ENCODE data around the gene CADPS.

CADPS gene

DNA sequence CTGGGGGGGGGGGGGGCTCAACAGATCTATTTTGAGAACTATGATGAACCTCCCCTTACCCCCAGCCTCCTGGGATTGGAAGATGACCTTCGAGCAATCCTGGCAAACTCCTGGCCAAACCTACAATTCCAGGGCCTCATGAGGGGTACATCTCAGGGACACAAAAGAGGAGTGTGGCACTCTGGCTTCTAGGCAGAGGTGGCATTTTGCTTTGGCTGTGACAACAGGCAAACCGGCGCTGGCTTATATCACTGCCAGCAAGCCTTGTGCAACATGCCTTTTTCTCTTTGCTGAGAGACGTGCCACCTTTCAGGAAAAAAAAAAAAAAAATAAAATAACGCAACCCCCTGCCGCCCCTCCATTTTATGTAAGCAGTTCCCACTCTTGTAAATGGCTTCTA, 470.1 kb downstream of the CADPS start:
- no peak for DNase-seq

DNA sequence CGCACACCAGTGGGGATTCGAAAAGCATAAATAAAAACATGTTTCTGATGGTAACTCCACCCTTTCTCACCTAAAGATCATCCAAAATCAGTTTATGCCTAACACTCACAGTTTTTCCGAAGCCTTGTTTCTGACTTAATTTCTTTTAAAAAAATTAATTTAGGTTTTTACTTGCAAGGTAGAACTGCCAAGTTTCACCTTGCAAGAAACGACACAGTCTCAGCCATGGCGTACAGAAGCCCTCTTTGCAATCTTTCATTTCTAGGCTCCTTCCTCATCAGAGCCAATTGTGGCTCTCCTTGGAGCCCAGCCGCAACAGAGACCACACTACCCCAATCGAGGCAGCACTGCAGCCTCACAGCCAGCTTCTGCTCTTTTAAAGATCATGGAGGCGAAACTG, 470.9 kb downstream of the CADPS start:
- DNase-seq, result no peak

GRCh38 chr3:62403765-62404164, 471.5 kb downstream of the CADPS start:
- no peak for DNase-seq

GRCh38 chr3:62392626-62393292, 482.5 kb downstream of the CADPS start:
- no peak for DNase-seq

DNA sequence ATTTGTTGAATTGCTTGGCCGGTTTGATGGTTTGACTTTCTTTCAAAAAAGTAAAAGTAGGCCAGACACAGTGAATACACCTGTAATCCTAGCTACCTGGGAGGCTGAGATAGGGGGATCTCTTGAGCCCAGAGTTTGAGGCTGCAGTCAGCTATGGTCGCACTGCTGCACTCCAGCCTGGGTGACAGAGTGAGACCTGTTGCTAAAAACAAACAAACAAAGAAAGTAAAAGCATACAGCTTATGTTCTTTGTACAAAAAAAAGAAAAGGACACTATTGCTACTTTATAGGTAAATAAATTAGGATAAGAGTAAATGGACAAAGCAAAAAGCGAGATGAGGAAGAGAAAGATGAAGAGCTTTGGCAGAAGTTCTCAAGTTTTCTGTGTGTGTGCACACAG, 488.0 kb downstream of the CADPS start:
- DNase-seq, result no peak

DNA sequence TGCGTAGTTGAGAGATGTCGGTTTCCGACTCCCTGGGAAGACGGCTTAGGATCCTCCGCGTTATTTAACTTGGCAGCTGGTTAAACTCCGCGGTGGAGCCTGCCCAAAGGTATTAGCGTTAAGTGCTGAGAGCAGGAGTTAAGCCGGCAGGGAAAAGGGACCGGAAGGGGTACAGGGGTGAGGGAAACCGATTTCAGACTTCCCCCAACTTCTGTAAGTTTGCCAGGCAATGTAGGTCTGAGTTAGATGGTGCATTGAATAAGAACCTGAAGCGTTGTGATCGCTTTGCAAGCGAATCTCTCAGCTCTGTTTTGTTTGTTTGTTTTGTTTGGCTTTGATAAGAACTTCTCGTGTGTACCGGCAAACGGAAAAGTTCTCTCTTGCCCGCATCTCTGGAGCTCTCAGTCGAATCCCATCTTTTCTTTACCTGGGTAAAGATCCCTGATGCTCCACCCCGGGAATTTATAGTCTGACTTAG, 495.9 kb downstream of the CADPS start:
- DNase-seq, result no peak

GRCh38 chr3:62378921-62379320, 496.3 kb downstream of the CADPS start:
- no peak for DNase-seq

DNA sequence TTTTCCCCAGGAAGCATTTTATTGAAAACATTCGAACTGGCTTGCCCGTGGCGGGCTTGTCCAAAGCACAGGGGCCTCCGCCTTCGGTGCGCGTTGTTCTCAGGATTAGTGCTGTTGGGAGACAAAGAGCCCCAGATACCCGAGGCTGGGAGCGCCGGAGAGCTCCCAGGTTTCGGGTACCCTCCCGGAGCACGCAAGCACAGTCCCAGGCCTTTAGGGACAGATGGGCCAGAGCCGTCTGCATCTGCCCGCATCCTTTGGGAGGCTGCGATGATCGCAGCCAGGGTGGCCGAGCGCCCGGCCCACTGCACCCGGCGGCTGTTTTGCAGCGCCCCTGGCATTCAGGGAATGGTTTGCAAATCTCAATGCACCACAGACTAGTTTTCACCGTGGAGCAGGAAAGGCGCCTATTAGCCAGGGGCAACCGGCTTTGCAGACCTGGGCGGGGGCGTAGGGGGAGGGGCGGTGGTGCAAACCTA, 496.9 kb downstream of the CADPS start:
- no peak for DNase-seq

- DNase-seq, result no peak
These were observed 498.0 kb downstream of the CADPS start for GRCh38 chr3:62376906-62377877.

- DNase-seq, result no peak
These were observed 498.8 kb downstream of the CADPS start for GRCh38 chr3:62376454-62376720.

- no peak for DNase-seq
These were observed 499.4 kb downstream of the CADPS start for GRCh38 chr3:62375655-62376453.

DNA sequence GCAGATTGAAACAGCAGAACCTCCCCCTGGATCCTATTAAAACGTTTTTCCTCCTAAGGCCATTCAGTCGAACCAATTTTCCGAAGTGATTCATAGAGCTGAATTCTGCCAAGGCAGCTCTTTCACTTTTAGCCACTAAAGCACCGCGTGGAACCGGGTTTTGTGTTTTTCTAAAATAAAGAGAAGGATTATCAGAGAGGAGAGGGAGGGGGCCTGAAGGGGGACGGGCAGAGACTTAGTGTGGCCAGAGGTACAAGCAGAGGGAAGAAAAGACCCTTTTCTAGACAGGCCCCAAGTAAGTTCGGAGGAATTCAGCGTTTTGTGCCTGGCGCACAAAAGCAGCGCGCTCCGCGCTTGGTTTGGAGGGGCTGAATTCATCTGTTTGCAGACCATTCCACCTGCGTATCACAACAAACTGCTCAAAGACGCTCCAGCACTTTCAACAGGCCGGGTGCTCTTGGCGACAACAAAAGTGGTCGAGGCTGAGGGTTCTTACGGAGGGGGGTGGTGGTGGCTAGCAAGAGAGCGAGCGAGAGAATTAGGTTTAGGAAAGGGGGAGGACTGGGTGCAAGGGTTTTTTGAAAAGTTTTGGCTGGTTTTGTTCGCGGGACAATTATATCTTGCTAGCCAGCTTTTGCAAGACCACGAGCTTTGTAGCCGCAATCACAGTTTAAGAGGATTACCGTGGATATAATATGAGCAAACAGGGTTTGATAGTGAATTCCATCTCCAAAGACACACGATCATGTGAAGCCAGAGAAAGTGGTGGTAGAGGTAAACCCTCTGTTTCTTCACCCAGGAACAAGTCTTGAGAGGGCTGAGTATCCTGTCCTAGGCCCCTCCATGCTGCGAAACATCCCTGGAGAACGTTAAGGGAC, 500.6 kb downstream of the CADPS start:
- no peak for DNase-seq

DNA sequence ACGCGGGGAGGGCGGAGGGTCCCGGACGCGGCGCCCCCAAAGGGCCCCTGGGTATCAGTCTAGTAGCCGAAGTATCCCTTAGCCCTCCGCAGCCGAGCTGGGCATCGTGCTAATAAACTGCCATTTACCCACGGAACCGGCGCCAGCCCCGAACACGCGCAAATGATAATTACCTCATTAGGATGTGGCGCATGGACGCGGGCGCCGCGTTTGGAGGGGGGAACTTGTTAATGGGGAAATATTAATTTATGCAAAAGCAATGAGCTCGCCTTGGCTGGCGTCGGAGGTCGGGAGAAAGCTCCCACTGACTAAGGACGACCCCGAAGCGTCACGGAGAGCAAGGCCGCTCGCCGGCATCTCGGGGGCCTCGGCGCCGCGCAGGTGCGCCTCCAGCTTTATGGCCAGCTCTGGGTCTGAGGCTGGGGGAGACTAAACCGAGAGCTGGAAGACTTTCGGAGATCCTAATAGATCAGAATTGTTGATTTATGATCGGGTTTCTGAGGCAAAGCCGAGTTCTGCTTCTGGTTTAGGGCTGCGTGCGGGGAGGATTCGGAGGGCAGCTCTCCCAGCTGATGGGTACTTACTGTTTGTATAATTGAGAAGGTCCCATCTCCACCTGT, 501.4 kb downstream of the CADPS start:
- DNase-seq, result no peak

- DNase-seq, result no peak
These were observed 502.0 kb downstream of the CADPS start, which contains the start of gene FEZF2 for GRCh38 chr3:62373215-62373614. Gene FEZF2, minus strand, starts transcription at chr3:62373550. Its CDS starts 682 bp downstream, at chr3:62372868.

- no peak for DNase-seq
These were observed 502.6 kb downstream of the CADPS start for GRCh38 chr3:62372621-62373041.

DNA sequence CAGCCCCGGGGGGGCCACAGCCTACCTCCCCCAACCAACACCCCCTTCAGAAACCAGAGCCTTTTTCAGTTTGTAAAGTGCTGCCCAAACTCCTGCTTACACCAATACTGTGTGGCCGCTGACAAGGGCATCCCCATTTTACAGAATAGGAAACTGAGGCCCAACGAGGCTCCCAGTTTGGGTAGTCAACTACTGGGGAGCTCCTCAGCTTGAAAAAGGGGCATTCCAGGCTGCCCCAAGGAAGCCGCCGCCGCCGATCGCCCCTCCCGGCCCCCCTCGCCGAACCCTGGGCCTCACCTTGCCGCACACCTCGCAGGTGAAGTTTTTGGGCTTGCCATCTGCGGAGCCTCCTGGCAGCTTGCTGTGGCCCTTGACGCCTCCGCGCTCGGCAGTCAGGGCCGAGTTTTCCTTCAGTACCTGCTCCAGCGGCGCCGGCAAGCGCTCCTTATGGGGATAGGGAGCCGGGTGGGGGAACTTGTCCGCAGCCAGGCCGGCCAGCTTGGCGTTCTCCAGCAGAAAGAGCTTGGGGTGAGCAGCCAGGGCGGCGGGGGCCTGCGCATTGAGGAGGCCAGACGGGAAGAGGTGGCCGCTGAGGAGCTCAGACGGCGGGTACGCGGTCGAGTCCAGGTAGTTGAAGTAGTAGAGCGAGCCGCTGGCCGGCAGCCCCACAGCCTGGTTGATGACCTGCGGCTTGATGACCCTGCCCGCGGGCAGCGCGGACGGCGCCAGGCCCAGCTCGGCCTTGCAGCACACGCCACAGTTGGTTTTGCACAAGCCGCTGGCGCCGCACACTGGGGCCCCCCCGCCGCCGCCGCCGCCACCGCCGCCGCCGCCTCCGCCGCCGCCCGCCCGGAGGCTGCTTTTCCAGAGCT, 503.3 kb downstream of the CADPS start:
- DNase-seq, result no peak

DNA sequence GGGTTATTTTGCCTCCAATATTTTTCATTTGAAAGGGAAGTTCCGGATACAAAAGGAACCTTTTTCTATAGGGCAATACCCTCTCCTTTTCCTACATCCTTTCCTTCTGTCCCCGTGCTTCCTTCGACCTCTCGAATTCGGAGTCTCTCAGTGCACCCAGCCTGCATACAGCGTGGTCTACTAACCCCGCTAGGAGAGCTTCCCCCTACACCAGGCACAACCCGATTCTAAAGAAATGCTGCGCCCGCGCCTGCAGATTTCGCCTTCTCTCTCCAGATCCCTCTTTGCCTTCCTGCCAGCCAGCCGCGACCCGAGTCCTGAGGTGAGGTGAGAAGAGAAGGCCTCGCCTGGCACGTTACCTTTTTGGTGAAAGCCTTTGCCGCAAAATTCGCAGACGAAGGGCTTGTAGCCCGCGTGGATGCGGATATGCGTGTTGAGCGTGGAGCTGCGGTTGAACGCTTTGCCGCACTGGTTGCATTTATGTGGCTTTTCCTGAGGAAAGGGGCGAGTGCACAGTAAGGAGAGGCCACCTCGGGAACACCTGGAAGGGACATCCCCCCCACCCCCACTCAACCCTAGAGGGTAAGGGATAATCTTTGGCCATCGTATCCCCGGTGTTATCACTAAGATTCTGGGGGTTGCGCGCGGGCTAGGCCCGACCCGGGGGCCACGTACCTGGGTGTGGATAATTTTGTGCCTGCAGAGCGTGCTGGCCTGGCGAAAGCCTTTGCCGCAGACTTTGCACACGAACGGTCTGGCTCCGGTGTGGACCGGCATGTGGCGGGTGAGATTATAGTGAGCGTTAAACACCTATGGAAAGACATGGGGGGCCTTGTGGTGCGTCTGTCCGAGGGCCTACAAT, 504.1 kb downstream of the CADPS start:
- DNase-seq, result no peak

DNA sequence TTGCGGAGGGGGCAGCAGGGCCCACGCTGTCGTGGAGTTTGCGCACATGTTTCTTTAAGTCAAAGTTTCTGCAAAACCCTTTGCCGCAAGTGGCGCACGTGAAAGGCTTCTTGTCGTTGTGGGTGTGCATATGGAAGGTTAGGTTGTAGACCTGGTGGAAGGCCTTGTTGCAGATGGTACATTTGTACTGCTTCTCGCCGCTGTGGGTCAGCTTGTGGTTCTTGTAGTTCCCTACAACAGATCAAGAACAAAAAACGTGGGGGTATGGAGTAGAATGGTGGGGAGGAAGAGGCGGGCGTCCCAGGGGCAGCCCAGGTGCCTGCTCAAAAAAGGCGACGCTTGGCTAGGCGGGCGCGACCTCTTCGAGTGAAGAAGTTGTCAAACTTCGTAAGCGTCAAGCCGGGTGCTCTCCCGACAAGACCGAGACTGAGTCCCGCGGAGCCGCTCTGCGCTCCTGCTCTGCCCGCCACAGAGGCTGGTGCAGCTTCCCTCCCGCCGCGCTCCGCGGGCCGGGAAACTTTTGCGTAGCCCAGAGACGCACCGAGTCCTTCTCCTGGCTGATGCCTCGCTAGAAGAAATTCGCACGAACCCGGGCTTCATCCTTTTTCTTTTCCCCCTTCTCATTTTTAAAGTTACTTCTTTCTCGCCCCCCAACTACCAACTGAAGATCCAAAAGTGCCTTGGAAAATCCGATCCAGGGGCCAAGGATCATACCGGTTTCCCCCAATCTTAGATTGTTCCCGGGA, 504.9 kb downstream of the CADPS start:
- DNase-seq, result no peak

- DNase-seq, result no peak
These were observed 505.8 kb downstream of the CADPS start for GRCh38 chr3:62369476-62369743.

Measured in stimulated activated CD4-positive, alpha-beta T cell treated with anti-CD3 and anti-CD28 coated beads, Interleukin-4, amount 100 ng/mL, for 1 hour (primary cell).